WTC11 (cell line): Measurements from ENCODE around the gene NEDD8.

ENCODE experiments used
- CBFB ChIP-seq: sonication (generic); formaldehyde crosslinking; IDR thresholded peaks from 2 replicates; pipeline ENCODE4 v1.8.1; 2022; ENCODE audit warnings: mild to moderate bottlenecking, low read depth, missing genetic modification reagents
- GRHL2 ChIP-seq: fragments of 250-450 bp; sonication (Bioruptor Pico); IDR thresholded peaks from 2 replicates; pipeline ENCODE4 v1.8.0; 2022; ENCODE audit warnings: mild to moderate bottlenecking, moderate library complexity; ENCODE audit not compliant: insufficient replicate concordance, severe bottlenecking
- JAZF1 ChIP-seq: fragments of 250-450 bp; sonication (Bioruptor Pico); IDR thresholded peaks from 2 replicates; pipeline ENCODE4 v1.9.0; 2021; ENCODE audit warnings: moderate library complexity, mild to moderate bottlenecking, inconsistent platforms
- KAT7 ChIP-seq: sonication (generic); formaldehyde crosslinking; IDR thresholded peaks from 2 replicates; pipeline ENCODE4 v1.8.1; 2023; ENCODE audit warnings: missing genetic modification reagents, mild to moderate bottlenecking, borderline replicate concordance
- TF ChIP-seq, protein P1 (sequence below): sonication (generic); formaldehyde crosslinking; IDR thresholded peaks from 2 replicates; pipeline ENCODE4 v1.8.1; 2023; ENCODE audit warnings: mild to moderate bottlenecking, moderate library complexity, missing genetic modification reagents
- TF ChIP-seq, protein P2 (sequence below): fragments of 200-600 bp; IDR thresholded peaks from 2 replicates; pipeline ENCODE4 v1.8.0; 2022; ENCODE audit warnings: antibody characterized with exemption
- TF ChIP-seq, protein P3 (sequence below): sonication (generic); formaldehyde crosslinking; IDR thresholded peaks from 2 replicates; pipeline ENCODE4 v1.8.1; 2022; ENCODE audit warnings: missing genetic modification reagents, borderline replicate concordance
- TF ChIP-seq, protein P4 (sequence below): fragments of 250-450 bp; sonication (Bioruptor Pico); IDR thresholded peaks from 2 replicates; pipeline ENCODE4 v1.9.0; 2021; ENCODE audit warnings: mild to moderate bottlenecking, borderline replicate concordance
- TF ChIP-seq, protein P5 (sequence below): sonication (generic); formaldehyde crosslinking; IDR thresholded peaks from 2 replicates; pipeline ENCODE4 v1.8.0; 2022; ENCODE audit warnings: mild to moderate bottlenecking, missing genetic modification reagents

DNA sequence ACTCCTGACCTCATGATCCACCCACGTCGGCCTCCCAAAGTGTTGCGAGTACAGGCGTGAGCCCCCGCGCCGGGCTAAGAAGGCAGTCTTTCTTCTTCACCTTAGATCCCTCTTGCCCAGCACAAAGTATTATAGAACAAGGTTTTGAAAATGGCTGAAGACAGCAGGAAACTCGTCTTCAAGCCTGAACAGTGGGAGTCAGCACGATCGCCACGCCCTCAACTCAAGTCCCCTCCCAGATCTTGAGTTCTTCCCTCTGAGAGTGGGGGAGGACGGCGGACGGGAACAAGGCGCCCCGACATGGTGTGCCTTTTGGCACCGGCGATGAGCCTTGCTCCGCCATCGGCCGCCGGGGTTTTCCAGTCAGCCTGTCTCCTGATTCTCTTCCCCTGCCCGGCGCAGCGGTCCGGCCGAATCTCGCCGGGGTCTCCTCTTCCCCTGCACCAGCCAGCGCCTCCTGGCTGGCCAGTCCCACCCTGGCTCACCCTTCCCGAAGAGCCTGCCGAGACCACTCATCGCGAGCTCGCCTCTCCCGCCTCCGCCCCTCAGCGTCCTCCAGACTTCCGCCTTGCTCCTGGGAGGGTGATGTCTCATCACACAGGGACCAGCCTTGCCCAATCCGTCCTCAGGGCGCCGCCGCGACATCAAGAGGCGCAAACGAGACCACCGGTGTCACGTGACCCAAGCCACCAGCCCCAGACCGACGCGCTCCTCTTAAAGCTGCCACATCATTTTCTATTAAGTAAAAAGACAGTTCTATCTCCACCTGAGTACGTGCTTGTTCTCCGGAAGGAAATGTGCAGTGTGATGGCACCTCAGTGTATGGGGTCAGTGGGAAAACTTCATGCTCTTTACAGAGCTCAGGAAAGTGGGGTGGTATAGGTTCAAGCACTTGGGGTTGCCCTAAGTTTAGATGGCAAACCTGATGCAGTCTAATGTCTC, 19.0 kb downstream of the NEDD8 start, which contains the start of gene CHMP4A:
- TF ChIP-seq, protein P1, sequence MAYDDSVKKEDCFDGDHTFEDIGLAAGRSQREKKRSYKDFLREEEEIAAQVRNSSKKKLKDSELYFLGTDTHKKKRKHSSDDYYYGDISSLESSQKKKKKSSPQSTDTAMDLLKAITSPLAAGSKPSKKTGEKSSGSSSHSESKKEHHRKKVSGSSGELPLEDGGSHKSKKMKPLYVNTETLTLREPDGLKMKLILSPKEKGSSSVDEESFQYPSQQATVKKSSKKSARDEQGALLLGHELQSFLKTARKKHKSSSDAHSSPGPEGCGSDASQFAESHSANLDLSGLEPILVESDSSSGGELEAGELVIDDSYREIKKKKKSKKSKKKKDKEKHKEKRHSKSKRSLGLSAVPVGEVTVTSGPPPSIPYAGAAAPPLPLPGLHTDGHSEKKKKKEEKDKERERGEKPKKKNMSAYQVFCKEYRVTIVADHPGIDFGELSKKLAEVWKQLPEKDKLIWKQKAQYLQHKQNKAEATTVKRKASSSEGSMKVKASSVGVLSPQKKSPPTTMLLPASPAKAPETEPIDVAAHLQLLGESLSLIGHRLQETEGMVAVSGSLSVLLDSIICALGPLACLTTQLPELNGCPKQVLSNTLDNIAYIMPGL (CRISPR knock-in tag): peak; percentile 70
- 0 out of 2 replicates have a peak, but pooled peaks have one; percentile 59 for TF ChIP-seq CBFB (CRISPR knock-in tag)
- TF ChIP-seq, protein P2, sequence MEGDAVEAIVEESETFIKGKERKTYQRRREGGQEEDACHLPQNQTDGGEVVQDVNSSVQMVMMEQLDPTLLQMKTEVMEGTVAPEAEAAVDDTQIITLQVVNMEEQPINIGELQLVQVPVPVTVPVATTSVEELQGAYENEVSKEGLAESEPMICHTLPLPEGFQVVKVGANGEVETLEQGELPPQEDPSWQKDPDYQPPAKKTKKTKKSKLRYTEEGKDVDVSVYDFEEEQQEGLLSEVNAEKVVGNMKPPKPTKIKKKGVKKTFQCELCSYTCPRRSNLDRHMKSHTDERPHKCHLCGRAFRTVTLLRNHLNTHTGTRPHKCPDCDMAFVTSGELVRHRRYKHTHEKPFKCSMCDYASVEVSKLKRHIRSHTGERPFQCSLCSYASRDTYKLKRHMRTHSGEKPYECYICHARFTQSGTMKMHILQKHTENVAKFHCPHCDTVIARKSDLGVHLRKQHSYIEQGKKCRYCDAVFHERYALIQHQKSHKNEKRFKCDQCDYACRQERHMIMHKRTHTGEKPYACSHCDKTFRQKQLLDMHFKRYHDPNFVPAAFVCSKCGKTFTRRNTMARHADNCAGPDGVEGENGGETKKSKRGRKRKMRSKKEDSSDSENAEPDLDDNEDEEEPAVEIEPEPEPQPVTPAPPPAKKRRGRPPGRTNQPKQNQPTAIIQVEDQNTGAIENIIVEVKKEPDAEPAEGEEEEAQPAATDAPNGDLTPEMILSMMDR: no peak
- TF ChIP-seq GRHL2 (CRISPR knock-in tag): no peak
- TF ChIP-seq, protein P3, sequence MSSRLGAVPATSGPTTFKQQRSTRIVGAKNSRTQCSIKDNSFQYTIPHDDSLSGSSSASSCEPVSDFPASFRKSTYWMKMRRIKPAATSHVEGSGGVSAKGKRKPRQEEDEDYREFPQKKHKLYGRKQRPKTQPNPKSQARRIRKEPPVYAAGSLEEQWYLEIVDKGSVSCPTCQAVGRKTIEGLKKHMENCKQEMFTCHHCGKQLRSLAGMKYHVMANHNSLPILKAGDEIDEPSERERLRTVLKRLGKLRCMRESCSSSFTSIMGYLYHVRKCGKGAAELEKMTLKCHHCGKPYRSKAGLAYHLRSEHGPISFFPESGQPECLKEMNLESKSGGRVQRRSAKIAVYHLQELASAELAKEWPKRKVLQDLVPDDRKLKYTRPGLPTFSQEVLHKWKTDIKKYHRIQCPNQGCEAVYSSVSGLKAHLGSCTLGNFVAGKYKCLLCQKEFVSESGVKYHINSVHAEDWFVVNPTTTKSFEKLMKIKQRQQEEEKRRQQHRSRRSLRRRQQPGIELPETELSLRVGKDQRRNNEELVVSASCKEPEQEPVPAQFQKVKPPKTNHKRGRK: no peak
- TF ChIP-seq, protein P4, sequence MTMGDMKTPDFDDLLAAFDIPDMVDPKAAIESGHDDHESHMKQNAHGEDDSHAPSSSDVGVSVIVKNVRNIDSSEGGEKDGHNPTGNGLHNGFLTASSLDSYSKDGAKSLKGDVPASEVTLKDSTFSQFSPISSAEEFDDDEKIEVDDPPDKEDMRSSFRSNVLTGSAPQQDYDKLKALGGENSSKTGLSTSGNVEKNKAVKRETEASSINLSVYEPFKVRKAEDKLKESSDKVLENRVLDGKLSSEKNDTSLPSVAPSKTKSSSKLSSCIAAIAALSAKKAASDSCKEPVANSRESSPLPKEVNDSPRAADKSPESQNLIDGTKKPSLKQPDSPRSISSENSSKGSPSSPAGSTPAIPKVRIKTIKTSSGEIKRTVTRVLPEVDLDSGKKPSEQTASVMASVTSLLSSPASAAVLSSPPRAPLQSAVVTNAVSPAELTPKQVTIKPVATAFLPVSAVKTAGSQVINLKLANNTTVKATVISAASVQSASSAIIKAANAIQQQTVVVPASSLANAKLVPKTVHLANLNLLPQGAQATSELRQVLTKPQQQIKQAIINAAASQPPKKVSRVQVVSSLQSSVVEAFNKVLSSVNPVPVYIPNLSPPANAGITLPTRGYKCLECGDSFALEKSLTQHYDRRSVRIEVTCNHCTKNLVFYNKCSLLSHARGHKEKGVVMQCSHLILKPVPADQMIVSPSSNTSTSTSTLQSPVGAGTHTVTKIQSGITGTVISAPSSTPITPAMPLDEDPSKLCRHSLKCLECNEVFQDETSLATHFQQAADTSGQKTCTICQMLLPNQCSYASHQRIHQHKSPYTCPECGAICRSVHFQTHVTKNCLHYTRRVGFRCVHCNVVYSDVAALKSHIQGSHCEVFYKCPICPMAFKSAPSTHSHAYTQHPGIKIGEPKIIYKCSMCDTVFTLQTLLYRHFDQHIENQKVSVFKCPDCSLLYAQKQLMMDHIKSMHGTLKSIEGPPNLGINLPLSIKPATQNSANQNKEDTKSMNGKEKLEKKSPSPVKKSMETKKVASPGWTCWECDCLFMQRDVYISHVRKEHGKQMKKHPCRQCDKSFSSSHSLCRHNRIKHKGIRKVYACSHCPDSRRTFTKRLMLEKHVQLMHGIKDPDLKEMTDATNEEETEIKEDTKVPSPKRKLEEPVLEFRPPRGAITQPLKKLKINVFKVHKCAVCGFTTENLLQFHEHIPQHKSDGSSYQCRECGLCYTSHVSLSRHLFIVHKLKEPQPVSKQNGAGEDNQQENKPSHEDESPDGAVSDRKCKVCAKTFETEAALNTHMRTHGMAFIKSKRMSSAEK: no peak
- TF ChIP-seq KAT7: peak; percentile 93; the same call in 1 of the 2 replicates
- no peak for TF ChIP-seq JAZF1 (CRISPR knock-in tag)
- TF ChIP-seq, protein P5, sequence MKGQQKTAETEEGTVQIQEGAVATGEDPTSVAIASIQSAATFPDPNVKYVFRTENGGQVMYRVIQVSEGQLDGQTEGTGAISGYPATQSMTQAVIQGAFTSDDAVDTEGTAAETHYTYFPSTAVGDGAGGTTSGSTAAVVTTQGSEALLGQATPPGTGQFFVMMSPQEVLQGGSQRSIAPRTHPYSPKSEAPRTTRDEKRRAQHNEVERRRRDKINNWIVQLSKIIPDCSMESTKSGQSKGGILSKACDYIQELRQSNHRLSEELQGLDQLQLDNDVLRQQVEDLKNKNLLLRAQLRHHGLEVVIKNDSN: peak; percentile 99
